ENCODE results near the gene GABRB2.
"Not testable (repeated sequence)": the region's sequence is repeated elsewhere in the genome, so short reads cannot be mapped to it uniquely, and the experiment has no call there.

Gene GABRB2

DNA sequence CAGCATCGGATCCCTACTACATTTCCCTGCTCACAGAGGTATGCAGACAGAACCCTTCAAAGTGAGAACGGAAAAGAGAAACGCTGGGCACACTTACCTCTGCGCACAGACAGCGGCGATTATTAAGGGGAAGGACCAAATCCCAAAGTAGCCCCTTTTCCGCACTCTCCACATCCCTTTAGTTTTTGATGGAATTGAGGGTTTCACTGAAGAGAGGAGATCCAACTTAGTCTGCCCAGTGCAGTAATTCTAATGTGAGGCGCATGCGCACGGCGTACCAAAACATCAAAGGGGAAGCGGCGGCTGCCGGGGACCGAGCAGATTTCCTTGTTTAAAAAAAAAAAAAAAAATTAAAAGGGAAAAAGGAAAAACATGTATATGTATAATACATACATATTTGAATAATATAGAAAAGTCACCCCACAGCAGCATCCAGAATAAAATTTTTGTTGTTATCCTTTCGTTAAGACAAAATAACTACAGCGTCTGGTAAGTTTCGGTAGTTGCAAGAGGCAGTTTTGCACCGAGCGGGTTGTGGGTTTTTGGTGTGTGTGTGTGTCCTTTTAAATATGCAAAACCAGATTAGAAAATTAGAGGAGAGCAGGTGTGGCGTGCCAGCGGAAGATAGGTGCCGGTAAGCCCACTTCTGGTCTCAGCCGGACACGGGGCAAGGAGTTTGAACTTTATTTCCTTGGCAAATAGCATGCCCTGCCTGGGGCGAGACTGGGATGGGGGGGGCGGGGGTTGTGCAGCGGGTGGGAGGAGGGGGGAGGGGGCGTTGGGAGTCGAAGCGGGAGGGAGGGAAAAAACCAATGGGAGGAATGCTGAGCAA, at the start of gene GABRB2:
TSS of gene GABRB2 (minus strand) at position 256 of the 832 bp plus-strand sequence. CDS start at position 174, 82 bp downstream.
- peak; percentile 32 to 55 for DNase-seq

DNA sequence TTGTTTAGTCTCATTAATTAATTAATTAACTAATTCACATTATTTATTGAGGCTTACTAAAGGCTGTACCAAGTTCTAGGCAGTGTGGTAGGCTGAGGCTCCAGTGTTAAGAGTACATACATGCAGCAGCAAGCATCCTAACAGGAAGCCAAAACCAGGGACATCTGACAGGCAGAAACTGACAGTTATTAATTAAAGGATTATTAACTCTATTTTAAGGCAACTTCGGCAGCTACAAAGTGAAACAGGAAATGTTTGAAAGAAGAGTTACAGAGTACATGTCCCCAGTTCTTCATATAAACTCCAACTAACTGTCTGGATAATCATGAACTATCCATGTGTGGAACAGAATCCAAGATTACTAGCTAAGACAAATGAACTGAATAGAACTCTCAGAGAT, 39.3 kb upstream of the GABRB2 start:
- no peak for DNase-seq

DNA sequence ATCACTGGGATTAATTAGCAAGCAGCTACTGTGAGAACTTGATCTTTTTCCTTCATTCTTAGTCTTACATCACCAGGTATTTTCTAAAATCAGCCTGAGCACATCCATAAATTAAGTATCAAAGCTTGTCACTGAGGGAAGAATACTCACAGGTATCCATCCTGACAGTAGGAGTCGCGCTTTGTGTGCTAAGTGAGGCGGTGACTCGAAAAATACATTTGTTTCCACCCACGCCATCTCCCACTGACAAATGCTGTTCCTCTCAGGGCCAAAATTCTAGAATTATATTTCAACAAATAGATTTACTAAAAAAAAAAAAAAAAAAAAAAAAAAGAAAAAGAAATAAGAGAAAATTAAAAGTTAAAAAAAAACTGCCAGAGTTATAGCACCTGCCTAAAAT, 34.1 kb upstream of the GABRB2 start:
- no peak for DNase-seq

DNA sequence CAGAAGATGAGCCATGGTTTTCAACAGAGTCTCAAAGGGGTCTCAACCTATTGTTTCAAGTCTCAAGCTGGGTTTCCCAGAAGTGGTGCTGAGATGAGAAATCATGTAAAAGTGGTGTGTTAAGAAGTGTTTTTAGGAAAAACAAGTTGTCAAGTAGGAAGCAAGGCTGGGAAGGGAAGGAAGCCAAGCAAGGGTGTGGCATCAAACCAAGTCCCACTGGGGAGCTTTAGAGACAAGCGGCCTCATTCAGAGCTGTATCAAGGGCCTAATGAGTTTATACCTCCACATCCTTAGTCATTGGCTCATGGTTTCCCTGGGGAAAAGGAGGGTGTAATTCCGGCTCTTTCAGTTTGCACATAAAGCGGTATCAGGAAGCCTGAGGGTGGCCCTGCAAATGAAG, 26.4 kb upstream of the GABRB2 start:
- no peak for DNase-seq

DNA sequence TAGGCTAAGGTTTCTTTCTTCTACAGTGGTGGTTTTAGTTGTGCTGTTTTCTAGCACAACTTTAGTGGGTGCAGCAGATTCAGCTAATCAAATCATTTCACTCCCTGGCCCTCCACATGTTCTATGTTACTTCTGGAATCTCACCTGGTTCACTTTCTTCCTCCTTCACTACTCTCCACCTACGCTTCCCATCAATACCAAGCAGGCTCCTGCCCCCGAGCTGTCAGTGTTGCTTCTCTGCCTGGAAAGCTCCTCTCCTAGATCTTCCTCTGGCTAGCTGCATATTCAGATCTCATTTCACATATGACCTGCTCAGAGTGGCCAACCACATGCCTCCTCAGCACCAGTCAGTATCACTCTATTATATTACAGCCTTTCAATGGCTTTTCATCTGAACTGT, 19.6 kb upstream of the GABRB2 start:
- DNase-seq: no peak

DNA sequence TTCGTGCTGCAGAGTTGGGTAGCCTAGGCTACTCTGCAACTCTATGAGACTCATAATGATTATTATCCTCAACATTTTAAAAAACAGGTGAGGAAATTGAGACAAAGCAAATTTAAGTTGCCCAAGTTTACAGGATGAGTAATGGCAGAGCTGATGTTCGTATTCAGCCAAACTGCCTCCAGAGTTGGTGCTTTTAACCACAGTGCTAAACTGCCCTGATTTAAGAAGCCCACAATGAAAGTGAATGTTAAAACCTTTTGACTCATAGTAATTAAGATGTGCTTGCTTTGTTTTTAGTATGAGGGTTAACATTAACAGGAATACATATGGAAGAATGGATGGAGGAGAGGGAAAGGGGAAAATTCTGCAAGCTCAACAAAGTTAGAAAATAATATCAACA, 15.9 kb upstream of the GABRB2 start:
- DNase-seq: no peak

DNA sequence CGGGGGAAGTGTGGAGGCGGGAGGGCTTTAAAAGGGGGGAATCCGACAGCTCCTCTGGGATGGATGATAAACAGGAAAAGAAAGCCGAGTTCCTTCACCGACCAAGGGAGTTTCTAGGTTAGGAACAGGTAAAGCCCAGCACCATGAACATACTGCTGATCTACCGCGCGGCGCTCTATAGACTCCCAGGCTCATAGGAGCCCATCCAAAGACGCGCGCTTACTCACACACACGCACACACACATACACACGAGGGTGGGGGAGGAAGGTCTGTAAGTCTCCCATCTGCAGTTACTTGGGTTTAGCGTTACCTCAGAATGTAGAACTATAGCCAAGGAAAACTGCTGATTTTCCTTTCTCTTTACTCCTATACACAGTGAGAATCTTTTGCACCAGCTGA, 2.6 kb upstream of the GABRB2 start:
- DNase-seq: no peak

DNA sequence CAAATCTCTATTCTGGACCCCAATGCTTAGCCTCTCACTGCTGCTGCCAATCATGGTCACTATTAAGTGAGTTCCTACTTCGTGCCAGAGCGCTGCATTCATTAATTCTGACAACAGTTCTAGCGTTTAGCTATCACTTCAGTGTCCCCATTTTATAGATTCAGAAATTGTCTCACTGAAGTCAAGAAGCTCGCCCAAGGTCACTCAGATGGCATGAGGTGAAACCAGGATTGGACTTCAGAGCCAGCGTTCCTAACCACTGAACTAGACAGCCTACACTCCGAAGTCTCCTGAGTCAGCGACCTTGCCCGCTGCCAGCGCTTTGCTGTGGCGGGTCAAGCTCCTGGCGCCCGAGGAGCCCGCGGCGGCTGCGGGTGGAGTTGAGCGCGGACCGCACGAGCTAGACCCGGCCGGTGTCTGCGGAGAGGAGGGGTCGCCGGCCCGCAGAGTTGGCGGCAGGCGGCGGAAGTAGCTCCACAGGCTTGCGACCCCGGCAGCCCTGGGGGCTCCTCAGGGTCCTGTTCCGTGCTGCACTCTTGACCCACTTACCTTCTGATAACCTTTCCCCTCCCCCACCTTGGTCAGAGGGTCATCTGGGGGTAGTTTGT, 2.1 kb upstream of the GABRB2 start:
- DNase-seq: no peak

DNA sequence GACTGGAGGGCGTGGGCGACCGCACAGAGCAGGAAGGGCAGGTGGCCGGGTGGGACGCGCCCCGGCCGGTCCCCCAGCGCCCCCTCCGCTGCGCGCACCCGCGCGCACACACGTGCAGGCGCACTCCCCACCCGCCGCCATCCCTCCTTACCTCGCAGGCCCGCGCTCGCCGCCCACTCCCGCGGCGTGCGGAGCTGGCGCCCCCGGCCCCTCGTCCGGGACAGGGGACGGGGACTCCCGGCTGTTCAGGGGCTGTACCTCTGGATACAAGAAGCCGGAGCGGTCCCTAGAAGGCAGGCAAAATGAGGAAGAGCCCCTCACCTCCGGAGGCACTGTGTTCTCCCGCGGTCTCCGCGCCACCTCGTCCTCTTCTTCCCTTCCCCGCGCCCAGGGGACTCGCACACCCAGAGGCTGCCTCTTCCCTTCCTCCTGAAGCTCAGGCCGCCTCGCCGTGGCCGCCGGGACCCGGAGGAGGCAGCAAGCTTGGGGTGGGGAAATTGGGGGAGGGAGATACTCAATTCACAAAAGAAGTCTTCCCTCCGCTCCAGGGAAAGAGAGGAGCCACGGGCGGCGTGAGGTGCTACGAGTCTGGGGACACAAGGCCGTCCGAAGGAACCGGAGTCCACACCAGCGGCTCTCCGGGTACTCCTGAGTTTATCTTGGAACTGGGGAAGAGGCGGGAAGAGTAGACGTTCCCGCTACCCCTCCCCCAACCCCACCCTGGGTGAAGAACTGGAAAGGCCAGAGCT, 1.4 kb upstream of the GABRB2 start:
- DNase-seq: peak; percentile 12 to 29

DNA sequence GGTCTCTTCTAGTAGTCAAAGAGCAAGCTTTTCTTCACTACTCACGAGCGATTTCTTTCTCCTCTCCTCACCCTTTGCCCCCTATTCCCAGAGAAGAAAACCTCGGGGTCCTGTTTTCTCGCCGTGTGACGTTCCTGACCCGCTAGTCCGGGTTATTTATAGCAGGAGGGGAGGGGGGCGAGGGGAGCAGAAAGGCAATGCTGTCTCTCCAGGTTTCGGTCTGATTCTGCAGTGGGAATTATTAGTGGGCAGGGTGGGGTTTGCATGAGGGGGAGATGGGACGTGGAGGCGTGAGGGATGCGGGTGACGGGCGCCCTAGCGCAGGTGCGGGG, 847 bp upstream of the GABRB2 start:
- peak in 1 of 2 experiments; percentile 24 for DNase-seq

DNA sequence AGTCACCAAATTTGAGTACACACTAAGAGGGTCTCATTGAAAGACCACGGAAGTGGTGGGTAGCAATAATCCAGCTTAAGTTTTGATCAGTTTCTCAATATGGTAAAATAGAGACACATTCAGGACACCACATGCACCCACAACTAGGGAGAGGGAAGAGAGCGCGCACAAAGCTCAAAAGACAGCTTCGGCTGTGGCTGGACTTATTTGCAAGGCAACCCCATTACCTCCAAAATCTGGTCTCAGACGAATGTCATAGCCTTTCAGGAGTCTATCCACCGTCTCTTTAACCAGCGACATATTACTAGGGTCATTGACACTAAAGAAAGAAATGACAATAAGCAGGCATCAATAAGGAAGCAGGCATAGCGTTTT, 443 bp downstream of the GABRB2 start:
- DNase-seq: no peak

DNA sequence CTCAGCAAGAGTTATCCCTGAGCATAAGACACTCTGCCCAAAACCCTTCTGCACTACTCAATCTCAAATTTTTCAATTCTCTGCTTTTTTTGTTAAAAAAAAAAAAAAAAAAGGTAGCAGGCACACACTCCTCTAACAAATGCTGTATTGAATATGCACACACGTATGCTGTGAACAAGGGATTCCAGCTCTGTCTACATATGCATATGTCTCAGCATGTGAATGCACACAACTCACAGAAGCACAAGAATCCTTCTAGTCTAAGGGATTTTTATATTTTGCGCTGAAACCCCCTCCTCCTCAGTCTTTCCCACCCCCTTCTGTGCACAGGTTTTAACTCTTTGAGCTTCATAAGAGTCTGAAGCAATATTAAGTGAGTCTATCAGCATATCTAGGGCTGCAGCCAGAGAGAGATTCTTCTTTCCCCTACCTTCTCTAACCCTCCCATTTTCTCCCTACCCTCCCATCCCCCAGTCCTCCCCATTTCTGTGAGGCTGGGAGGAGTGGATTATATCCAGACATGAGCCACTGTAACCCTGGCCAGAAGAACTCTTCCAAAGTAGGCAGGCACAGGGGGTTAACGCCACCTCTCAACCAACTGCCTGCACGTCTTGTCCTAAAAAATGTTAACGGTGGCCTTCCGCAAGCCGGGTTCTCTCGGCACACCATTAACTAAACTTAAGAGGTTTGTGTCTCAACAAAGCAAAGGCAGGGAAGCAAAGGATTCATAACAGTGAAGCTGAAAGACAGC, 1.0 kb downstream of the GABRB2 start:
- DNase-seq: no peak

DNA sequence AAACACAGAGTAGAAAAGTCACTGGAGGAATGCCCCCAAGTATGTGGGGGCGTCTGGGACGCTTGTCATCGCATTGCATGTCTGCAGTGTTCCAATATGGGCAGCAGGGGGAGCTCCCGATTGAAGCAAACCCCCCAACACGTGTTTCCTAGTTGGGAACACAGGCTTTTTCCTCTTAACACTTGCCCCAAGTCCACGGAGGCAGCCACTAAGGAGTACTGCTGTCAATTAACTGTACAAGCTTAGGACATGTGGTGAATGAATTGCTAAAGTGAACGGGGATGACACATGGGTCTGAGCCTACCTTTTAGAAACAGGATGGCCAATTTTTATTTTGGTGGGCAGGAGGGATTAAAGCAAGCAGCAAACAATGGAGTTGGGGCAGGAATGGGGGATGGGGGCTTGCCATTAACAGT, 2.2 kb downstream of the GABRB2 start:
- peak; percentile 39 to 71 for DNase-seq

DNA sequence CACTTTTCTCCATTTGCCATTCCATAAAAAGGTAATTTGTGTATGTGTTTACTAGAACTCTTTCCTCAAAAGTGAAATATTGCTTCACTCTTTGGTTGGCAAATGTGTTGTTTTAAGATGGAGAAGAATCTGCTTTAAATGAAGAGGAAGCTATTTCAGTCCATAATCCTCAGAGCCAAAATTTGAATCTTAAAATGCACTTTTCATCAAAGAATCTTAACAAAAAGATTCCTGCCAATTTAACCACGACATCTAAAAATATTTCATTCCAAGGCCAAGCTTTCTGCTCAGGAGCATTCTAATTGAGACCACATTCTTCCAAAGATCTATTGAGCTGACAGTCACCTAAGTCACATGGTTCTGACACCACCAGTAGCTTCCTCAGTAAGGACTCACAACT, 7.5 kb downstream of the GABRB2 start:
- DNase-seq: no peak

DNA sequence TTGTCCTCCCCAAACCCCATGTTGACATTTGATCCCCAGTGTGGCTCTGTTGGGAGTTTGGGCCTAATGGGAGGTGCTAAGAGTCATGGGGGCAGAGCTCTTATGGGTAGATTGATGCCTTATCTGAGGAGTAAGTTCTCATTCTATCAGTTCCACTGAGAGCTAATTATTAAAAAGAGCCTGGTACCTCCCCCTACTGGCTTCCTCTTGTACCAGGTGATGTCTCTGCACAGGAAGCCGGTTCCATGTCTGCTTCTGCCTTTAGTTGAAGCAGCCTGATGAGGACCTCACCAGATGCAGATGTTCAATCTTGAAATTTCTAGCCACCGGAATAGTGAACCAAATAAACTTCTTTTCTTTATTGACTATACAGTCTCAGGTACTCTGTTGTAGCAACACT, 10.8 kb downstream of the GABRB2 start:
- no peak for DNase-seq

DNA sequence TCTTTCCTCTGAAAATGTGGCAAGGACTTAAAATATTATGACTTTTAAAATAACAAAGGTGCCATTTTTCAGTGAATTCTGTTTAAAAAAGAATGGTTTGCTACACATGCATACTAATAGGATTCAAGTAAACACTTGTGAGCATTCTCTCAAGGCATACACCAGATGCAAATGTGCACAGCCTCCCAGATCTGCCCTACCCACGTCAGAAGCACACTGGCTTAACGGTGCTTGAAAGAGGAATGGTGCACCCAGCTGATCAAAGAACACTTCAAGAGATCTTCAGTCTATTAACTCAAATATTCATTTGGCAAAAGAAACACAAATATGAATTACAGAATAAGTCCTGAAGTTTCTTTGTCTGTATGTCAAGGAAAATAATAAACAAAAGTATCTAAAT, 15.8 kb downstream of the GABRB2 start:
- peak in 1 of 2 experiments; percentile 3 for DNase-seq

DNA sequence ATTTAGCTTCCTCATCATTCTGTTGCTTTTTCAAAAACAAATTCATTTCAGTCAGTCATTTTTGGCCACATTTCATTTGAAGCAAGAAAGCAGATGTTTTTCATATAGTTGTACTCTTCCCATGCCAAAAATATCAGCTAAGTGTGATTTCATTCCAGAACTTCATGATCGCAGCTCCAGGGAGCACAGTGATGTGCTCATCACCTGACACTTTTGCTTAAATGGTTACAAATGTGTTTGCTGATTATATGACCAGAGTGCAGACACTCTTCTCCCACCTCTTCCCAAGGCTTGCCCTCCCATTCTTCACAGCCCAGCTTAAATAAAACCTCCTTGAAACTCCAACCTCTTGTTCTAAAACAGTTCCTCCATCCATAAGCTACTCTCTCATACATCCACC, 32.6 kb downstream of the GABRB2 start:
- DNase-seq: no peak

DNA sequence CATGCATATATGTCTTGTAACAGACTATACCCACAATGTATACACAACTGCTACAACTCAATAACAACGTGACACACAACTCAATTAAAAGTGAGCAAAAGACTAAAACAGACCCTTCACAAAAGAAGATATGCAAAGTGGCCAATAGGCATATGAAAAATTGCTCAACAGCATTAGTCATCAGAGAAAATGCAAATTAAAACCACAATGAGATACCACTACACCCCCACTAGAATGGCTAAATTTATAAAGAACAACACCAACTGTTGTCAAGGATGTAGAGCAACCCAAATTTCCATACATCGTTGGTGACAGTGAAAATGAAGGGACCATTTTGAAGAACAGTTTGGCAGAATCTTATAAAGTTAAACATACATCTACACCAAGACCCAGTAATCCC, 38.9 kb downstream of the GABRB2 start:
- no peak for DNase-seq

DNA sequence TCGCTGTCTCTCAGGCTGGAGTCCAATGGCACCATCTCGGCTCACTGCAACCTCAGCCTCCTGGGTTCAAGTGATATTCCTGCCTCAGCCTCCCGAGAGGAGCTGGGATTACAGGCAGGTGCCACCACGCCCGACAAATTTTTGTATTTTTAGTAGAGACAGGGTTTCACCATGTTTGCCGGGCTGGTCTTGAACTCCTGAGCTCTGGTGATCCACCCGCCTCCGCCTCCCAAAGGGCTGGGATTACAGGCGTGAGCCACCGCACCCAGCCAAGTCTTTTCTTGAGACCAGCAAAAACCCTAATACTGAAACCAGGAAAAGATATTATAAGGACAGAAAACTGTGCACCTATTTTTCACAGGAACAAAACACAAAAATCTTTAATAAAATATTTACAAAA, 41.4 kb downstream of the GABRB2 start:
- not testable (repeated sequence) for DNase-seq

DNA sequence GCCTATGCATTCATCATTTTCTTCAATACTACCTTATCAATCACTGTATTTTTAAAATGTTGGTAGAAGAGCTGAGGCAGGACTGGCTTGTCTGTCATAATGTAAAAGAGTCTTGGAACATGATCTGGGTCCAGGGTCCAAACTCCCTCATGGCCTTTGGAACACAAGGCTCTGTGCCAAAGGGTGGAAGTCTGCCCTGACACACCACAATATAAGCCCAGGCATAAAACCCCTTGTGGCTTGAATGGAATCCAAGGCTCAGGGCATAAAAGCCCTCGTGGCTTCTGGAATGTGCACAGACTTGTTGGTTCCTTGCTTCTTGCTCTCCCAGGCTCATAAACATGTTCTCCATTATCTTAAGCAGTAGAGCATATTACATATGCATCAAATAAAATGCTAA, 48.0 kb downstream of the GABRB2 start:
- no peak for DNase-seq

DNA sequence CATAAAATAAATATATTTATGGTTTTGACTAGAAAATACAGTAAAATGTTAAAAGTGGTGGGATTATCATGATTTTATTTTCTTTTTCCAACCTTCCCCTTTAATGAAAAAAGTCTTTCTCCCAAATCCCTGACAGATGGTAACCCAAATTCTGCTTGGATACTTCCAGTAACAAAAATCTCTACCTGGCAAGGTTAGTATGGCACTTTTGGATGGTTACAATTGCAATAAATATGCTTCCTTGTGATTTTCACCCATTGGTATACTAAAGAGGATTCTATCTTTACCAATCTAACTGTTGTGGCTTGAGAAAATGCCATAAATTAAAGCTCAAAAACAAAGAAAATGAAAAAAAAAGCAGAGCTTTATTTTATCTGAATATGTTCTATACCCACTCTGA, 62.8 kb downstream of the GABRB2 start:
- no peak for DNase-seq

DNA sequence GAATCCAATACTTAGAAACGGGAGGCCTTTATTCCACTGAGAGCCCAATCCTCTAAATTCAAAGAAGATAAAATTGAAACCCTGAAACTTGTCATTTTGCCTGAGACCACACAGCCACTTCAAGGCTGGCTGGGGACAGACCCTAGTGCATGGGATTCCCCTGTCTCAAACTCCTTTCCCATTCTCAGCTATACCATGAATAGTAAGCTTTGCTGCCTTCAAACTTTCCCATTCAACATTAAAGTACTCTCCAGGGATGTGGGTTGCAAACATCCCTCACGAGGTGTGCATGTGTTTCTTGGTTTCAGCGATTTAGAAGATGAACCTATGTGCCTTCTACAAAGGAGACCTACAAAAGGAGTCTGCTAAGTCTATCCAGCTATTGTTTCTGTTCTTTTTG, 64.6 kb downstream of the GABRB2 start:
- no peak for DNase-seq

DNA sequence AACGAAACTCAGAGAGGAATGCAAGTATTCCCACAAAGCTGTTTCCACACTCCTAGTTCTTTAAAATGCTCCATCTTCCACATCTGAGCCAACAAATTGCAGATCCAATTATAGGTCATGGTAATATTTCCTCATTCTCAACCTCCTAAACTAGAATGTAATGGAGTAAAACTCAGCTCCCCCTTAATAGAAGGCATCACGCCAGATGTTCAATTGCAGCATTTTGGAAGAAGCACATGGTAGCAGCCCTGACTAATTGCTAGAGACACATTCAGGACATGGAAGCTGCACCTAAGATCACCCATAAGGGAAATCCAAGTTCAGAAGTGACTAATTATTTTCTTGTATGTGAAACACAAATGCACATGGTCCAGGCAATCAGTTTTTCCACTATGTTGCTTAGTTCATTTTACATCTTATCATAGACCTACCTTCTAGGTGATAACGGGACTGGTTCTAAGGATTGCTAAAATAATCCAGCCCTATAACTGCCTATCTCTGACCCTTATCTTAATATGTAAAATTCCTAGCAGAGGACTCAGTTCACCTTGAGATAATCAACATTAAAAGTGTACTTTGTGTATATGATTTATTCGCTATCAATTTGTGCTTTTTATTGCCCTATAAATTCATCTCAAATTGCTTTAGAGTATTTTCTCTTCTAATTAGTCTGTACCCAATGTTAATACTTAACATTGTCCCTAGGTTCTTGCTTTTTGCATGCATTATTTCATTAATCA, 75.1 kb downstream of the GABRB2 start:
- DNase-seq: no peak
